NCI-H2227 treated with DMSO at 0.1 percent for 48 hours (cell line): ENCODE measurements around the gene PA2G4.

Experiments
- DNase-seq: peaks from one replicate; lab custom pipeline; 2025; lab: John Stamatoyannopoulos, UW

Gene PA2G4

GRCh38 chr12:56126732-56127239 lies 22.4 kb downstream of the PA2G4 start:
- no peak for DNase-seq

DNA sequence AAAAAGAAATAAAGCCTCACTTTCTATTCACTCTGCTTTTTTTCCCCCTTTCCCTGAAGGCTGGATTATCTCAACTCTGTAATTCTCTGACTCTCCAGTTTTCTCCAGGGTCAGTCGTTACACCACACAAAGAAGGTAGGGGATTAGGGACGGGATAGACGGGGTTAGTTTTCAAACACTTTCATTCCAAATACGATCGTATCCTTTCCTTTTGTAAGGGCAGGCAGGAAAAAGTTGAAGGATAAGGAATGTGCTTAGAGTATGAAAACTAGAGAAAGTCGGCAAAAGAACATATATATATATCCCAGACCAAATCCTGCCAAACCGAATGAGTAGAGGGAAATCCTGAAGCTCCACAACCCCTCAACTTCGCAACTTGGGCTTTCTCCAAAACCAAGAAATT lies 23.1 kb downstream of the PA2G4 start:
- DNase-seq: no peak

DNA sequence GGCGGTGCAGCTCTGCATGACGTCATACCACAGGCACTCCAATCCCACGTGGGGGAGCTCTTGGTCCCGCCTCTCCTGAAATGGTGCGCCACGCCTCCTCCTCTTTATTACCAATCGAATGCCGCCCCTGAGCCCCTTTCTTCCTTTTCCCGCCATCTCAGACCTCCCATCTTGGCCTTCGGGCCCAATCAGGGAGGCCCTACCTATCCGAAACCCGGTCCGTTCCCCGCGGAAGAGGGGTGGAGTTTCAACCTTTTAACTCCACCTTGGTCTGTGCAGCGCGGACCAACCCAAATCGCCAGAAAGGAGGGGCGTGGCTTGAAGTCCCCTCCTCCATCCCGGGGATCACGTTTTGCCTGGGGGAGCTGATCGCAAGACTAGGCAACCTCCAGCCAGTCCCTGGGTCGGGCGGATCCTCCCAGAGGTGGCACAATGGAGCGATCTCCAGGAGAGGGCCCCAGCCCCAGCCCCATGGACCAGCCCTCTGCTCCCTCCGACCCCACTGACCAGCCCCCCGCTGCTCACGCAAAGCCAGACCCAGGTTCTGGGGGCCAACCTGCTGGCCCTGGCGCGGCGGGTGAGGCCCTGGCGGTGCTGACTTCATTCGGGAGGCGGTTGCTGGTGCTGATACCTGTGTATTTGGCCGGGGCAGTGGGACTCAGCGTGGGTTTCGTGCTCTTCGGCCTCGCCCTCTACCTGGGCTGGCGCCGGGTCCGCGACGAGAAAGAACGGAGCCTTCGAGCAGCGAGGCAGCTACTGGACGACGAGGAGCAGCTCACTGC lies 23.7 kb downstream of the PA2G4 start, which contains the start of gene ESYT1:
TSS of gene ESYT1 (plus strand) at position 380 of the 782 bp plus-strand sequence. CDS start at position 433, 53 bp downstream.
- DNase-seq: peak; percentile 95

- DNase-seq: no peak
Measured at GRCh38 chr12:56128670-56129205, 24.4 kb downstream of the PA2G4 start.

DNA sequence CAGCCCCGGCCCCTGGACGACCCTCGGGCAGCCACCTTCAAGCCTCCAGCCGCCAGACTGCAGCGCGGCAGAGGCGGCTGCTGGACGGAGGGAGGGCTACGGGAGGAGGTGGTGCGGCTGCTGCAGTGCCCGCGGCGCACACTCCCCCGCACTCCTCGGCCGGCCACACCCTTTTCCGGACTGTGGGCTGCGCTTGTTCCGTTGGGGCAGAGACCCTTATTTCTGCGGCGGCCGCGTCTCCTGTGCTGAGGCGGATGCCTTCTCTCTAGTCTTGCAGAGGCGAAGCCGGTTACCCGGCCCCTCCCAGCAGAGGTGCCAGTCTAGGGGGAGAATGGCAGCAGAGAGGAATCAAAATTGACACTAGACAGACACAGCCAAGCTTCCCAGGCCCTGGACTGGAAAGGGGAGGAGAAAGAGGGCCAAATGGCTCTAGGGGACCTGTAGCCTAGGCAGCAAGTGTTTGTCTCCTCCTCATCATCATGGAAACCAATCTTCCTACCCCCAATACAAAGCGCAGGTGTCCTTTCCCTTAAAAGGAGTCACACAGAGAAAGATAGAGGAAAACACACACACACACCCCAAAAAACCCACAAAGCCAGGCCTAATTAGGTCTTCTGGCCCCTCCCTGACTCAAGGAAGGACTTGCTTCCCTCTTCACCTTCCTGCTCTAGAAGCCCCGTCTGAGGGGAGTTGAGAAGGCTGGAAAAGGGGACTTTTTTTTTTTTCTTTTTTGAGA lies 25.0 kb downstream of the PA2G4 start:
- DNase-seq: peak; percentile 37

GRCh38 chr12:56129942-56130495 lies 25.7 kb downstream of the PA2G4 start:
- no peak for DNase-seq

GRCh38 chr12:56130876-56131275 lies 26.5 kb downstream of the PA2G4 start:
- DNase-seq: no peak

DNA sequence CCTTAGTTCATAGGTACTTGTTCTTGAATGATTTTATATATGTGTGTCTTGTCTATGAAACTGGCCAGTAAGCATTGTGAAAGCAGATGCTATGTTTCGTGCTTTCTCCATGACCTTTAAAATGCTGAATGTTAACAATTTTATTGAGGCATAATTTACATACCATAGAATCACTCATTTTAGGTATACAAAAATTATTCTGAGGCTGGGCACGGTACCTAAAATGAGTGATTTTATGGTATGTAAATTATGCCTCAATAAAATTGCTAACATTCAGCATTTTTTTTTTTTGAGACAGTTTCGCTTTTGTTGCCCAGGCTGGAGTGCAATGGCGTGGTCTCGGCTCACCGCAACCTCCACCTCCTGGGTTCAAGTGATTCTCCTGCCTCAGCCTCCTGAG lies 30.5 kb downstream of the PA2G4 start:
- no peak for DNase-seq

DNA sequence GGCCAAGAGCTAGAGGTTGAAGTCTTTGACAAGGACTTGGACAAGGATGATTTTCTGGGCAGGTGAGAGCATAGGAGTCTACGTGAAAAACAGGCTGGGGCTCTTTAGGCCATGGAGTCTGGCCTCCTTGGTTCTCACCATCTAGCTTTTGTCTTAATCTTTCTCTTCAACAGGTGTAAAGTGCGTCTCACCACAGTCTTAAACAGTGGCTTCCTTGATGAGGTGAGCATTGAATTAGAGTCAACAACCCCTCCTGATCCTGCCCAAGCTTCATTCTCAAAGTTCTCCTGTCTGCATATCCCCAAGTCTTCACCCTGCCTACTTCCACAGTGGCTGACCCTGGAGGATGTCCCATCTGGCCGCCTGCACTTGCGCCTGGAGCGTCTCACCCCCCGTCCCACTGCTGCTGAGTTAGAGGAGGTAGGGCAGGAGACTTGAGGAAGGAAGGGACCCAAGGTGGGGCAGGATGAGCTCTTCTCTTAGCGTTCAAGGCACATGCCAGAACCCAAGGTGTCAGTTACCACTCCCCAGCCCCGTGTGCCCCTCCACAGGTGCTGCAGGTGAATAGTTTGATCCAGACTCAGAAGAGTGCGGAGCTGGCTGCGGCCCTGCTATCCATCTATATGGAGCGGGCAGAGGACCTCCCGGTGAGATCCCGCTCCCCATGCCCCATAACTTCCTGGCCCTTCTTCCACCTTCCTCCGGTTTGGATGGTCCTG lies 33.7 kb downstream of the PA2G4 start:
- no peak for DNase-seq

DNA sequence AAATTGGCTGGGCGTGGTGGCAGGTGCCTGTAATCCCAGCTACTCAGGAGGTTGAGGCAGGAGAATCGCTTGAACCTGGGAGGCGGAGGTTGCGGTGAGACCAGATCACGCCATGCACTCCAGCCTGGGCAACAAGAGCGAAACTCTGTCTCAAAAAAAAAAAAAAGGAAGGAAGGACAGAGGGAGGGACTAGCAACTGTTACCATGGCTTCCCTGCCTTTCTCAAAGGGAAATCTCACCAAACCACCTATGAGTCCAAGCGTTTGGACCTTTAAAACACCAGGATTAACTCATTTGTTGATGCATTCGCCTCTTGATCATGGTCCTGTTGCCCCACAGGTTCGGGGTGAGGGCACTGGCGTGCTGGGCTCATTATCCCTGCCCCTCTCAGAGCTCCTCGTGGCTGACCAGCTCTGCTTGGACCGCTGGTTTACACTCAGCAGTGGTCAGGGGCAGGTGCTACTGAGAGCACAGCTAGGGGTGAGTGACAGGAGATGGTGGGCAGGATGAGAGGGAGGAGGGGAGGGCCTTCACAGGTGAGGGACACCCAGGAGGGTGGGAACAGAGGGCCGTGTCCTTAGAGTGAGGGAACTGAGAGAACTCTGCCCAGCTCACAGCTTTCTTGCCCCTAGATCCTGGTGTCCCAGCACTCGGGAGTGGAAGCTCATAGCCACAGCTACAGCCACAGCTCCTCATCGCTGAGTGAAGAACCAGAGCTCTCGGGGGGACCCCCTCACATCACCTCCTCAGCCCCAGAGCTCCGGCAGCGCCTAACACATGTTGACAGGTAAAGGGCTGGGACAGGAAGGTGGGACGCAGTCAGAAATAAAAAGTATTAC lies 37.8 kb downstream of the PA2G4 start:
- DNase-seq: no peak

- no peak for DNase-seq
Measured at GRCh38 chr12:56143217-56143616, 38.9 kb downstream of the PA2G4 start.

DNA sequence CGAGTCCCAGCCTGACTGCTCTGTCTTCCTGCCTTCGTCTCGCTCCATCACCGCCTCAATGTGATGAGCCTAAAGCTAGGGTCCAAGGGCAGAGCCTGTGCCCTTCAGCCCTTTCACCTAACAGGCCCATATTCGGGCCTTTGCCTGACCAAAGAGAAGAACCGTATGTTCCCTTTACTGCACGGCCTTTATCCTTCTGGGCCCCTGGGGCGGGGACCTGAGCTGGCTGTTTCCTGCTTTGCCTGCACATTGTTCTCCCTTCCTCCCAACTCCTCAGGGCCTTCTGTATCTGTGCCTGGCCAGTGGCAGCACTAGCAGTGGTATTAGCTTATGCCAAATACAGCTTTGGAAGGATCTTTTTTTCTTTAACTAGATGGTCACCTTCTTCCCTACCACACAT lies 39.5 kb downstream of the PA2G4 start:
- DNase-seq: no peak

GRCh38 chr12:56145217-56145616 lies 40.9 kb downstream of the PA2G4 start:
- no peak for DNase-seq

GRCh38 chr12:56146492-56147460 lies 42.4 kb downstream of the PA2G4 start:
- no peak for DNase-seq

DNA sequence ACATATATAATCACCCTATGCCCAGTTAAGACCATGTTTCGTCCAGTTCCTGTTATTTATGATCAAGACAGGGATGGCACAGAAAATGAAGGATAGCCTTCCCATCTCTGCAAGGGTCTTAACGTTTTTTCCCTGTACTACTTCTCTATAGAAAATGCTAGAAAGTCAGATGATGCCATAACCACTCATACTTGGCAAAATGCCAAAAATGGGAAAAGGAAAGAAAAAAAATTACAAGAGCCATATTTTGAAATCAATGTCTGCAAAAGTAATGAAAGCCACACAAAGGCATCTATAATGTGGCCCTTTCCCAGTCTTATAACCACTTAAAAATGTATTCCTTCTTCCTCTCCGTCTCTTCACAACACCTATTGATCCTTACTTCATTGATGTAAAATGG lies 46.2 kb downstream of the PA2G4 start:
- DNase-seq: no peak

DNA sequence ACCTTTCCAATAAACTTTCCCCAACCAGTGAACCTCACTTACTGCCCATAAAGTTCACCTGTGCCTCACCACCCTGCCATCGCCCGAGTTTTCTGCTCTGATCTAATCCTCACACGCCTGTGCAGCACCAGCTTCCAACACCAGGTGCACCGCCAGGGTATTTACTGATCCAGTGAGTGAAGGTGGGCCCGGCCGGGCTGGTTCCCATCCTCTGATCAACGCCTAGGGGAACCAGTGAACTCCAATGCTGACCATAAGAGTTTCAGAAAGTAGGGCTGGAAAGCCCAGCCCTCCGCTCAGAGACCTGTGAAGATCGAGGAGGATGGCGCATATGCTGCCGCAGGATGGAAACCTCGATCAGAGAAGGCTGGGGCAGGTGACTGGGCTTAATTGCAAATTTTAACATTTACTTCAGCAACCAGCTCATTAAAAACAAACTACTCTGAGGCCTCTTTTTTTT lies 47.3 kb downstream of the PA2G4 start:
- DNase-seq: peak; percentile 71

DNA sequence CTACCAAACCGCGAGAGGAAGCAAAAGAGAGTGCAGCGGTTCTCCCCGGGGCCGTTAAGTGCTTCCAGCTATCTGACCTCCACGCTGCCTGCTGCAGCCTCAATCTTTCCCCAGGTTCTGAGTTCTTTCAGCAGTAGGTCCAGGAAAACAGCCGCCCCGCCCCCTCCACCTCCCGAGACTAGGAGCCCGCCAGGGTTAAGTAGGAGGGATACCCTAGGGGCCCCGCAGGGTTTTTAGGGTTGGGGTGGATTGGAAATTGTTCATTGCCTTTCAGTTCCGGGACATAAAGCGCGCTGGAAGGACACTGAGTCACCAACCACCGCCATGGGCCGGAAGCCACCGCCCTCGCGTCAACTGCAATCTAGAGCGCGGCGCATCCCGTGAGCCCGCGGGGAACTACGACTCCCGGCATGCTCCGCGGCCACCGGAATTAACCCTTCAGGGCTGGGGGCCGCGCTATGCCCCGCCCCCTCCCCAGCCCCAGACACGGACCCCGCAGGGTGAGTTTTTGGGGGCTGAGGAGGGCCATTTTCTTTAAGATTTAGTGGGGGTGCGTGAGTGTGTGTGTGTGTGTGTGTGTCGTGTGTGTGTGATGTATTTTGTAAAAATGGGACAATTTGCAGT lies 47.9 kb downstream of the PA2G4 start, which contains the start of gene MYL6B:
TSS of gene MYL6B (plus strand) at position 456 of the 624 bp plus-strand sequence. CDS start 1,332 bp downstream, outside the sequence.
- peak; percentile 80 for DNase-seq

DNA sequence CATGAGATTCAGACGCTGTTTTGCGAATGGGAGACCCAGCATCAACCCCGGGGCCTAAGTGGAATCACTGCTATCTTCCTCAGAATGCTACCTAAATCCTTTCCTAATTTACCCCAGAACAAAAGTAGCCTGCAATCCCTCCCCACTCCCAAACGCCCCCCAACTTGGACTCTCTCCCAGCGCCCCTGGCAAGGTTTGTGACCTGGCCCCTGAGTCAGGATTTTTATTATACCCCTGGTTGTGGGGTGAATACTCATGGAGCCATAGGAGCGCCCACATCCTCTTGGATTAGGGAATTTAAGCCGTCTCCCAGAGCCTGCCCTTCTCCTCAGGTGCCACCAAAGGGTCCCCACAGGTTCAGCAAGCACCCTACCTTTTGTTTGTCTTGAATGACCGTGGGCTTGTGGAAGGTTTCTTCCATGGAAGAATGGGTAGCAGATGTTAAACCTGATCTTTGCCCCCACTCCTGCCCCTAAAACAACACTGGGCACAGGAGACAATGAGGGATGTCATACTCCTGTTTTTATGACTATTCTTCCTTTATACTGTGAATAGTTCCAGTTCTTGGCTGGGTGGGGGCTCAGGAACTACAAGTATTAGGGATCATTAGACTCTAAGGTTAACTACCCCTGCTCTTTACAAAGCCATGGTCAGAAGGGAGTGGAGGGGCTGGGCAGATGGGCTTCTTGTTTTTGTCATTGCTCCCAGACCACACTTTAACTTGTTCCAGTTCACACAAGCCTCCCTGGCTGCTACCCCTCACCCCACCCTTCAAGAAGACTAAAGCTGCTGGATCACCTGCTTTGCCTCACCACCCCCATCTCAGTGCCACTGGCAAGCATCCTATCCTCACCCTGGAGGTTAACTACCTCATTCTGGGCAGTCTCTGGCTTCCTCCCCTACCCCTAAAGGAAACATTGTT lies 48.7 kb downstream of the PA2G4 start:
- no peak for DNase-seq
